Activated naive CD8-positive, alpha-beta T cell treated with anti-CD3 and anti-CD28 coated beads, Interleukin-2, amount 50 U/mL, for 16 hours (primary cell): ENCODE data around the gene ZIC2.
"Not testable (repeated sequence)": the region's sequence is repeated elsewhere in the genome, so short reads cannot be mapped to it uniquely, and the experiment has no call there.

ENCODE experiments used
- DNase-seq: peaks from one replicate; pipeline ENCODE4 v3.0.0-alpha.2; 2020; ENCODE audit warnings: low read depth, low spot score

ZIC2 gene

GRCh38 chr13:100014621-100015020, 33.0 kb downstream of the ZIC2 start:
- DNase-seq = no peak

- DNase-seq = no peak
Observed at GRCh38 chr13:100019780-100020356, 38.3 kb downstream of the ZIC2 start.

DNA sequence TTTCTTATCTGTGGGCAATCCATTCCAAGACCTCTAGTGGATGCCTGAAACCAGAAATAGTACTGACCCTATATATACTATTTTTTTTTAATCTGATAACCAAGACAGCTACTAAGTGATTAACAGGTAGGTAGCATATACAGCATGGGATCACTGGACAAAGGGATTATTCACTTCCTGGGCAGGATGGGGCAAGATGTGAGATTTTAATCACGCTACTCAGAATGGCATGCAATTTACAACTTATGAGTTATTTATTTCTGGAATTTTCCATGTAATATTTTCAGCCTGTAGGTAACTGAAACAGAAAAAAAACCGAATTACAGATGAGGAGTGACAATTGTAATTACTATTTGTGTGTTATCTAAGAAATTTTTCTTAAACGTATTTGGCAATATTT, 41.2 kb downstream of the ZIC2 start:
- DNase-seq = no peak

DNA sequence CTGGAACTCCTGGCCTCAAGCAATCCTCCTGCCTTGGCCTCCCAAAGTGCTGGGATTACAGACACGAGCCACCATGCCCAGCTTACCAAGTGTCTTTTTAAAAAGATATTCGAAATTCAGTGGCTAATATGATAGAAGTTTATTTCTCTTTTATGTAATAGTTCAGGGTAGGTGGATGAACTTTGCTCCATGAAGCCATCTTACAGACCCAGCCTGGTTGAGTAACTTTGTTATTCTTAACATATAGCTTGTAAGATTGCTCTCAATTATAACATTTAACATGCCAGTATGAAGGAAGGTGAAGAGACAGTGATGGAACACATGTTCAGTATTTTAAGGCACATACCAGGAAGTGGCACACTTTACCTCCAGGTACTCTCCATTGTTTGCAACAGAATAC, 42.4 kb downstream of the ZIC2 start:
- no peak for DNase-seq

- no peak for DNase-seq
Observed at GRCh38 chr13:100029933-100030332, 48.3 kb downstream of the ZIC2 start.

DNA sequence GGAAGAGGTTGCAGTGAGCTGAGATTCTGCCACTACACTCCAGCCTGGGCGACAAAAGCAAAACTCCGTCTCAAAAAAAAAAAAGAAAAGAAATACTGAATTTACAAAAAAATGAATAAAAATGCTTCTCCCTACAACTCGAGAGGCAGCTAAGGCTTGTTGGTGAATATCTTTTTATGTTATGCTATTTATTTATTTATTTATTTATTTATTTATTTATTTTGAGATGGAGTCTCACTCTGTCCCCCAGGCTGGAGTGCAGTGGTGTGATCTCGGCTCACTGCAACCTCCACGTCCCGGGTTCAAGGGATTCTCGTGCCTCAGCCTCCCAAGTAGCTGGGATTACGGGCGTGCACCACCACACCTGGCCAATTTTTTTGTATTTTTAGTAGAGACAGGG, 51.1 kb downstream of the ZIC2 start:
- DNase-seq = not testable (repeated sequence)

DNA sequence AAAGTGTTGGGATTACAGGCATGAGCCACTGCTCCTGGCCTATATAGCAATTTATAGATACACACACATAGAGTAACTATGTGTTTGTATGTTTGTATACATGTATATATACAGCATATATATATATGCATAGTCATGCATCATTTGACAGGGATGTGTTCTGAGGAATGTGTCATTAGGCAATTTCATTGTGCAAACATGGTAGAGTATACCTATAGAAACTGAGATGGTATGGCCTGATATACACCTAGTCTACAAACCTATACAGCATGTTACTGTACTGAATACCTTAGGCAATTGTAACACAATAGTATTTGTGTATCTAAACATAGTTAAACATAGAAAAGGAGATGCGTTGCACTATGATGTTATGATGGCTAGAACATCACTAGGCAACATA, 54.4 kb downstream of the ZIC2 start:
- no peak for DNase-seq
